Fibroblast of lung (primary cell): ENCODE measurements around the gene VMO1.
A peak's percentile ranks its signal among the peaks of the same experiment; 100 is the strongest.

Source experiments
- EZH2 ChIP-seq: IDR thresholded peaks from 2 replicates; pipeline ENCODE4 v1.5.1; 2012; ENCODE audit warnings: low read length, control low read depth, mild to moderate bottlenecking; ENCODE audit errors: missing control alignments
- TF ChIP-seq, protein P1 (sequence below), 2 donors: IDR thresholded peaks in 1 of 2; conservative IDR thresholded peaks in 1 of 2; 1 replicate in 1 of 2; 2 replicates in 1 of 2; pipeline ENCODE4 v1.5.1; 2011 to 2012; ENCODE audit warnings: low read length in 2 of 2, control low read depth in 1 of 2, inconsistent platforms in 1 of 2, low read depth in 1 of 2, mild to moderate bottlenecking in 1 of 2

DNA sequence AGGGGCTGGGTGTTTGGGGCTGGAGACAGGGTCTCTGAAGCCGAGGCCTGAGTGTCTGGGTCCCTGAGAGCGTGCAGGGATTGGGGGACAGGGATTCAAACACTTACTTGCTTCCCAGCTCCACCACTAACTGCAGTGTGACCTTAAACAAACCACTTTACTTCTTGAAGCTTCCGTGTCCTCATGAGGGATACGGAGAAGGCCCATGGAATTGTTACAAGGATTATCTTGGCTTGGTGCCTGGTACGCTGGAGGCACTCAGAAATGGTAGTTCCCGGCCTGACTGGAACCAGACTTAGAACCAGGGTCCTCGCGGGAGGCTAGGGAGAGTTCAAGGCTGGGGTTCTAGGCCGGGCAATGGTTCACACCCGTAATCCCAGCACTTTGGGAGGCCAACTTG lies 43.5 kb downstream of the VMO1 start:
- TF ChIP-seq, protein P1, sequence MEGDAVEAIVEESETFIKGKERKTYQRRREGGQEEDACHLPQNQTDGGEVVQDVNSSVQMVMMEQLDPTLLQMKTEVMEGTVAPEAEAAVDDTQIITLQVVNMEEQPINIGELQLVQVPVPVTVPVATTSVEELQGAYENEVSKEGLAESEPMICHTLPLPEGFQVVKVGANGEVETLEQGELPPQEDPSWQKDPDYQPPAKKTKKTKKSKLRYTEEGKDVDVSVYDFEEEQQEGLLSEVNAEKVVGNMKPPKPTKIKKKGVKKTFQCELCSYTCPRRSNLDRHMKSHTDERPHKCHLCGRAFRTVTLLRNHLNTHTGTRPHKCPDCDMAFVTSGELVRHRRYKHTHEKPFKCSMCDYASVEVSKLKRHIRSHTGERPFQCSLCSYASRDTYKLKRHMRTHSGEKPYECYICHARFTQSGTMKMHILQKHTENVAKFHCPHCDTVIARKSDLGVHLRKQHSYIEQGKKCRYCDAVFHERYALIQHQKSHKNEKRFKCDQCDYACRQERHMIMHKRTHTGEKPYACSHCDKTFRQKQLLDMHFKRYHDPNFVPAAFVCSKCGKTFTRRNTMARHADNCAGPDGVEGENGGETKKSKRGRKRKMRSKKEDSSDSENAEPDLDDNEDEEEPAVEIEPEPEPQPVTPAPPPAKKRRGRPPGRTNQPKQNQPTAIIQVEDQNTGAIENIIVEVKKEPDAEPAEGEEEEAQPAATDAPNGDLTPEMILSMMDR (conservative IDR thresholded peaks at IDR 0.05 in 1 of 2, IDR thresholded peaks at IDR 0.05 in 1 of 2; ENCODE audit: low read depth in 1 of 2, low read length in 2 of 2) = no peak
- peak; percentile 31 for TF ChIP-seq EZH2
